SK-N-MC (cell line): Measurements from ENCODE around the gene ARID3C.

Experiments used
- EZH2 ChIP-seq: fragments of 200-600 bp; sonication (generic); IDR thresholded peaks from one replicate; pipeline ENCODE4 v1.6.1; 2017; ENCODE audit warnings: antibody characterized with exemption
- POLR2AphosphoS5 ChIP-seq: IDR thresholded peaks from 2 replicates; pipeline ENCODE4 v1.6.1; 2012; ENCODE audit warnings: mild to moderate bottlenecking, low read depth, low read length, borderline replicate concordance

DNA sequence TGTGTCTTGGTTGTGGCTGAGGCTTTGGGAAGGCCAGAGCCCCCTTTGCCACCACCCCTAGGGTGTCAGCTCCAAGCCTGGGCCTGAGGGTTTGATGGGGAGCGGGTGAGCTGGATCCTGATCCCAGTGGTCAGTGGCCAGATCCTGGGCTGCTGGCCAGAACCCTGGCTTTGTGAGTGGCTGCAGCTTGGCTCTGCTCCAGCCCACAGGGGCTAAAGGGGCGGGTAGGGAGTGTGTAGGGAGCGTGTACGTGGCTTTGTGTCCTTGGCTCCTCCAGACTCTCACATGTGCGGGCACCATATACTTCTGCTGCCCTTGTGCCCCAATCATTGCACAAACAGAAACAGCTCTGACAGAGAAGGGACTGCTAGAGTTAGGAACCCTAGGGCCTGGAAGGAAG is 21.9 kb upstream of the ARID3C start:
- TF ChIP-seq POLR2AphosphoS5 (no peak), EZH2 (no peak)
